Measurements from ENCODE around the gene CPNE8. TPM values are rescaled to one million over a fixed set of nuclear protein-coding genes. Genes with fewer than 3 reads are reported as not detected.

The CPNE8 gene
- polyA plus RNA-seq, 1 donor (not counting 4 experiments of a cell fraction or from before 2014, with no cell fraction given): 25.7 TPM

GRCh38 chr12:38831715-38832114, 73.7 kb downstream of the CPNE8 start:
- Histone ChIP-seq H3K9ac (ENCODE audit: control insufficient read depth, extremely low read depth, insufficient read depth, low read length) (no peak overlapping the region), H3K36me3 (ENCODE audit: control insufficient read depth in 2 of 2, extremely low read depth in 1 of 2, insufficient read depth in 2 of 2, low read length in 2 of 2) (no peaks in the 10 kb centered on the region), H3K9me3 (ENCODE audit: control insufficient read depth, low read depth, low read length) (no peaks in the 10 kb centered on the region), H3K9me1 (ENCODE audit: control insufficient read depth, extremely low read depth, insufficient read depth, low read length) (no peaks in the 10 kb centered on the region), H3K4me3 (ENCODE audit: control insufficient read depth in 2 of 3, extremely low read depth in 1 of 3, insufficient read depth in 2 of 3, low read depth in 1 of 3, low read length in 3 of 3) (no peak overlapping the region), H4K20me1 (ENCODE audit: control insufficient read depth, extremely low read depth, insufficient read depth, low read length) (no peaks in the 10 kb centered on the region), H3K27ac (ENCODE audit: control insufficient read depth, insufficient read depth, low read length) (no peak overlapping the region), H3K79me2 (ENCODE audit: control insufficient read depth, insufficient read depth, low read length) (no peaks in the 10 kb centered on the region), H2AFZ (ENCODE audit: control insufficient read depth, low read length) (no peak overlapping the region), H3K4me1 (ENCODE audit: control insufficient read depth, extremely low read depth, insufficient read depth, low read length) (no peaks in the 10 kb centered on the region), H3K4me2 (ENCODE audit: control insufficient read depth, extremely low read depth, insufficient read depth, low read depth, low read length) (no peak overlapping the region), H3K27me3 (ENCODE audit: control insufficient read depth, extremely low read depth, insufficient read depth, low read length) (no peaks in the 10 kb centered on the region)
- FAIRE-seq (no peak), DNase-seq (ENCODE audit: low read depth, low spot score) (no peak)
- dilution Hi-C loops (cut with MboI; ENCODE audit: extremely low pct_ligation_motif_present, low sequenced_read_pairs): no loop called here
- TF ChIP-seq EZH2 (IDR thresholded peaks at IDR 0.05; ENCODE audit: low read length) (no peak), CTCF (optimal IDR thresholded peaks at IDR 0.05 in 1 of 3, IDR thresholded peaks at IDR 0.05 in 1 of 3, conservative IDR thresholded peaks at IDR 0.05 in 1 of 3; ENCODE audit: extremely low read depth in 1 of 3, insufficient read depth in 2 of 3, low read length in 3 of 3) (no peak)

- dilution Hi-C loops (cut with MboI; ENCODE audit: extremely low pct_ligation_motif_present, low sequenced_read_pairs): no loop called here
- TF ChIP-seq EZH2 (IDR thresholded peaks at IDR 0.05; ENCODE audit: low read length): no peak
- no peak for TF ChIP-seq CTCF (optimal IDR thresholded peaks at IDR 0.05 in 1 of 3, IDR thresholded peaks at IDR 0.05 in 1 of 3, conservative IDR thresholded peaks at IDR 0.05 in 1 of 3; ENCODE audit: extremely low read depth in 1 of 3, insufficient read depth in 2 of 3, low read length in 3 of 3)
- no peak overlapping the region for H3K27ac ChIP-seq (ENCODE audit: control insufficient read depth, insufficient read depth, low read length)
- FAIRE-seq: no peak
- H2AFZ ChIP-seq (ENCODE audit: control insufficient read depth, low read length): no peak overlapping the region
- H3K36me3 ChIP-seq (ENCODE audit: control insufficient read depth in 2 of 2, extremely low read depth in 1 of 2, insufficient read depth in 2 of 2, low read length in 2 of 2): peaks cover 0 to 1% of the 10 kb centered on the region in 2 experiments
- H3K9me3 ChIP-seq (ENCODE audit: control insufficient read depth, low read depth, low read length): no peaks in the 10 kb centered on the region
- H3K79me2 ChIP-seq (ENCODE audit: control insufficient read depth, insufficient read depth, low read length): no peaks in the 10 kb centered on the region
- H3K27me3 ChIP-seq (ENCODE audit: control insufficient read depth, extremely low read depth, insufficient read depth, low read length): no peaks in the 10 kb centered on the region
- no peak for DNase-seq (ENCODE audit: low read depth, low spot score)
- H3K9ac ChIP-seq (ENCODE audit: control insufficient read depth, extremely low read depth, insufficient read depth, low read length): no peak overlapping the region
- H3K4me1 ChIP-seq (ENCODE audit: control insufficient read depth, extremely low read depth, insufficient read depth, low read length): no peaks in the 10 kb centered on the region
- no peak overlapping the region for H3K4me3 ChIP-seq (ENCODE audit: control insufficient read depth in 2 of 3, extremely low read depth in 1 of 3, insufficient read depth in 2 of 3, low read depth in 1 of 3, low read length in 3 of 3)
- H3K4me2 ChIP-seq (ENCODE audit: control insufficient read depth, extremely low read depth, insufficient read depth, low read depth, low read length): no peak overlapping the region
- H4K20me1 ChIP-seq (ENCODE audit: control insufficient read depth, extremely low read depth, insufficient read depth, low read length): no peaks in the 10 kb centered on the region
- H3K9me1 ChIP-seq (ENCODE audit: control insufficient read depth, extremely low read depth, insufficient read depth, low read length): no peaks in the 10 kb centered on the region
Measured at GRCh38 chr12:38825006-38825405, 80.4 kb downstream of the CPNE8 start.
